Heart left ventricle (tissue), 13 donors: ENCODE data around the gene FGF14.

Experiments
- CTCF ChIP-seq, 12 donors: fragments of 200-600 bp; sonication (generic) in 4 of 12; IDR thresholded peaks; one replicate each; pipeline versions ENCODE4 v1.5.0 to v1.8.0; 2018 to 2022; ENCODE audit warnings: antibody characterized with exemption in 12 of 12, mild to moderate bottlenecking in 5 of 12
- POLR2A ChIP-seq, 2 donors: fragments of 450-650 bp; IDR thresholded peaks; one replicate each; pipeline ENCODE4 v1.6.1; 2017; ENCODE audit warnings: antibody characterized with exemption in 2 of 2, mild to moderate bottlenecking in 2 of 2, moderate library complexity in 2 of 2
- donor health status: ischemic (EF 13 %, LVEDD 7.1; RV severe dilation, severe dysfunction).
- donor health status: DM: no; HTN: yes; CAD: no.
- donor health status: DM: no; HTN: no; CAD: no.
- donor health status: ischemic (EF 25% LVEDD 6.9; RV normal size, moderate dysfunction).
- donor health status: ischemic (EF 25% LVEDD 5.7; RV mildly dilated, moderate dysfunction).
- donor health status: ischemic (EF 35%, LVEDD 5.7; RV mildly dilated, moderate dysfunction).
- donor health status: nonischemic (EF 11% LVEDD 7.7; RV severe dilation, severe dysfunction).
- donor health status: DM: yes; HTN: yes; CAD: no.
- donor health status: PGD.
- donor health status: ischemic (EF 29% LVEDD 5.4; RV normal size, mild dysfunction).
- donor health status: nonischemic (EF 23%, LVEDD 6.1; RV moderate dilation, normal function).

- TF ChIP-seq CTCF (IDR thresholded peaks at IDR 0.05) = no peak
- no peak for TF ChIP-seq POLR2A (IDR thresholded peaks at IDR 0.05)
Measured at GRCh38 chr13:101978552-101979315, 423.1 kb downstream of the FGF14 start.
